ENCODE results near the gene LMX1A.

LMX1A gene

DNA sequence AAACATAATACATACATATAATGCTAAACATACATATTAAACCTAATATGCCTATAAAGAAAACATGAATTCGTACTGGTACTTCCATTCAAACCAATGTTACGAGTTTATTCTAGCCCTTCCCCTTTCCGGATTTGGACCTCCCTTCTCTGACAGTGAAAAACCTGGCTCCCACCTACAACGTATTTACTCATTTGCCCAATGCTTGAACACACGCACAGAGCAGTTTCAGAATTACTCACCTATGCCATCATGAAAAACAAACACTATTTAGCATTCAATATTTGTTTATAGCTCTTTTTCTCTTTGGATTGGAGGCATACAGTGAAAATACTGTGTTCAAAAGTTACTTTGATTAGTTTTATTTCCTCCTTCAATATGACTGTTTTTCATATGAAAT lies 204.4 kb downstream of the LMX1A start:
- TF ChIP-seq ZC3H10 (CRISPR knock-in tag; IDR thresholded peaks at IDR 0.05): no peak
- ATAC-seq: no peak
